Measurements from ENCODE around the gene HOXB3. TPM values are rescaled to one million over a fixed set of nuclear protein-coding genes. Genes with fewer than 3 reads are reported as not detected.

Gene HOXB3
- total RNA-seq, 5 donors from 2014 or later (not counting 1 experiment from before 2014, with no cell fraction given) = 3.5 to 7.7 (median 4.2) TPM

GRCh38 chr17:48545539-48545938 is 44.5 kb downstream of the HOXB3 start:
- H3K27ac Mint-ChIP-seq = peak overlapping the region; percentile 90 to 96
- CTCF ChIA-PET = no interaction called here
- H3K9me3 Mint-ChIP-seq = no peaks in the 10 kb centered on the region
- POLR2A ChIA-PET = no interaction called here
- H3K27ac ChIP-seq (ENCODE audit: low read length) = peak overlapping the region; percentile 66
- H3K4me3 Mint-ChIP-seq = peak overlapping the region; percentile 90 to 98 (median 91)
- WGBS (ENCODE audit: insufficient coverage) = 100% methylated on average over 1 of the region's 1 CpG
- peaks cover 10 to 15% of the 10 kb centered on the region in 2 donors for H3K27me3 Mint-ChIP-seq
- H3K27me3 ChIP-seq (replicated peaks in 1 of 2; ENCODE audit: control insufficient read depth in 2 of 2, extremely low read depth in 1 of 2, insufficient read depth in 2 of 2, low read length in 1 of 2) = peaks cover 0 to 47% of the 10 kb centered on the region in 2 experiments
- peaks cover 3% of the 10 kb centered on the region for H3K36me3 Mint-ChIP-seq
- H3K4me3 ChIP-seq (ENCODE audit: control insufficient read depth in 1 of 2, extremely low read depth in 1 of 2, low read length in 1 of 2) = no peak overlapping the region
- DNase-seq = no peak
- ATAC-seq (replicated peaks in 1 of 4) = no peak
- peaks cover 0 to 8% of the 10 kb centered on the region in 2 donors for H3K36me3 ChIP-seq (ENCODE audit: control insufficient read depth in 2 of 2, extremely low read depth in 1 of 2, insufficient read depth in 1 of 2, low read length in 1 of 2)
- peaks cover 48 to 61% (median 57%) of the 10 kb centered on the region in 3 donors for H3K4me1 Mint-ChIP-seq
- H3K4me1 ChIP-seq (ENCODE audit: control insufficient read depth in 1 of 2, extremely low read depth in 1 of 2, insufficient read depth in 2 of 2, low read length in 2 of 2) = peaks cover 28 to 59% of the 10 kb centered on the region in 2 experiments
- H3K9me3 ChIP-seq = no peaks in the 10 kb centered on the region

DNA sequence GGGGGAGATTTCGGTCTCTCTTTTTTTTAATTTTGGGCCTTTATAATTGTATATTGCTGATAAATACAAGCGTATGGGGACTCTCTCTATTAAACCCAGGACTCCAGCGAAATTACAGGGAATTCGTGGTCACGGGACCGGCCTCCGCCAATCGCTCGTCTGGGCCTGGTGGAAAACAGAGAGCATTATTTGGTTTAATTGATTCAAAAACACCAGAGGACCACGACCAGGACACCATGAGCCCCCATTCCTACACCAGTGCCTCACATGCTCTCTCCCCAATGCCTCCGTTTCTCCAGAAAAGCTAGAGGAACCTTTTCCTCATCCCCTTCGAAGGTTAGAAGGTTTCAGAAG is 45.0 kb downstream of the HOXB3 start, which contains the start of gene HOXB2:
Gene HOXB2 (minus strand): TSS at position 88 of the 354 bp plus-strand sequence. CDS start 198 bp downstream, outside the sequence.
- peak within 1 kb of the TSS; percentile 90 to 98 (median 91) for H3K4me3 Mint-ChIP-seq
- H3K36me3 ChIP-seq (ENCODE audit: control insufficient read depth in 2 of 2, extremely low read depth in 1 of 2, insufficient read depth in 1 of 2, low read length in 1 of 2) = peaks cover 0 to 3% of the 10 kb centered on the region in 2 donors
- no peaks in the 10 kb centered on the region for H3K9me3 Mint-ChIP-seq
- peaks cover 0 to 45% of the 10 kb centered on the region in 2 experiments for H3K27me3 ChIP-seq (replicated peaks in 1 of 2; ENCODE audit: control insufficient read depth in 2 of 2, extremely low read depth in 1 of 2, insufficient read depth in 2 of 2, low read length in 1 of 2)
- ChIA-PET POLR2A (no interaction called here), CTCF (no interaction called here)
- peak within 1 kb of the TSS; percentile 90 to 96 for H3K27ac Mint-ChIP-seq
- peaks cover 53 to 67% (median 62%) of the 10 kb centered on the region in 3 donors for H3K4me1 Mint-ChIP-seq
- peak within 1 kb of the TSS; percentile 66 for H3K27ac ChIP-seq (ENCODE audit: low read length)
- H3K4me1 ChIP-seq (ENCODE audit: control insufficient read depth in 1 of 2, extremely low read depth in 1 of 2, insufficient read depth in 2 of 2, low read length in 2 of 2) = peaks cover 28 to 59% of the 10 kb centered on the region in 2 experiments
- no peak for DNase-seq
- peak within 1 kb of the TSS; percentile 80 to 94 for H3K4me3 ChIP-seq (ENCODE audit: control insufficient read depth in 1 of 2, extremely low read depth in 1 of 2, low read length in 1 of 2)
- no peak for ATAC-seq (replicated peaks in 1 of 4)
- peaks cover 3% of the 10 kb centered on the region for H3K36me3 Mint-ChIP-seq
- peaks cover 10 to 15% of the 10 kb centered on the region in 2 donors for H3K27me3 Mint-ChIP-seq
- WGBS (ENCODE audit: insufficient coverage) = no CpG with 5 or more reads among the region's 12 CpGs
- no peaks in the 10 kb centered on the region for H3K9me3 ChIP-seq

DNA sequence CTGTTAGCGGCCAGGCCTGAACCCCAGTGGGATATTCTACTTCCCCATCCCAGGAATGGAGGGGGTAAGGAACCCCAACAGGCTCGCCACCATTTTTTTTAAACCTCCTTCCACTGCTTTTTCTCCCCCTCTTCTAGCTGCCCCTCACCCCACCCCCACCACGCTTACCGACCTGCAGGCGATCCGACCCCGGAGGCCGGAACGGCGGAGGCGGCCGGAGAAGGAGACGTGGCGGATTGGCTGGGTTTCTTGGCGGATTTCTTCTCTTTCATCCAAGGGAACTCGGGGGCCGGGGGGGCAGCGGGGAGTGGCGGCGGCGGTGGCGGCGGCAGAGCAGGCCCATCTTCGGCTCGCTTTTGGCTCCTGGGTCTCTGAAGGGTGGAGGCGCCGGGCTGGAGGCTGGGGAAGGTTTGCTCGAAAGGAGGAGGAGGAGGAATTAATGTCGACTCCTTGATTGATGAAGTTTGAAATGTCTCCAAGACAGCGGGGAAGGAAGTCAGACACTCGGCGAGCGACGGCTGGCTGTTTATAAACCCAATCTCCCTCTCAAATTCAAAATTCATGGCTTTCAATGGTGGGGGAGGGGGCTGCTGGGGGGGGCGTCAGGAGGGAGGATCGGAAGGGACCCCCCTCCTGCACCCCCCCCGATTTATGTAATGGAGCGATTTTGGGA is 45.6 kb downstream of the HOXB3 start:
- DNase-seq (peak in 19 of 35 experiments; percentile 7 to 58 (median 29)), ATAC-seq (replicated peaks in 1 of 4) (peak in 1 of 4 experiments; percentile 4)
- H3K9me3 Mint-ChIP-seq = no peaks in the 10 kb centered on the region
- Histone ChIP-seq H3K36me3 (ENCODE audit: control insufficient read depth in 2 of 2, extremely low read depth in 1 of 2, insufficient read depth in 1 of 2, low read length in 1 of 2) (no peaks in the 10 kb centered on the region), H3K27ac (ENCODE audit: low read length) (peak overlapping the region; percentile 66), H3K27me3 (replicated peaks in 1 of 2; ENCODE audit: control insufficient read depth in 2 of 2, extremely low read depth in 1 of 2, insufficient read depth in 2 of 2, low read length in 1 of 2) (peaks cover 0 to 44% of the 10 kb centered on the region in 2 experiments), H3K4me1 (ENCODE audit: control insufficient read depth in 1 of 2, extremely low read depth in 1 of 2, insufficient read depth in 2 of 2, low read length in 2 of 2) (peaks cover 28 to 59% of the 10 kb centered on the region in 2 experiments), H3K9me3 (no peaks in the 10 kb centered on the region), H3K4me3 (ENCODE audit: control insufficient read depth in 1 of 2, extremely low read depth in 1 of 2, low read length in 1 of 2) (peak overlapping the region; percentile 80 to 94)
- H3K36me3 Mint-ChIP-seq = peaks cover 3% of the 10 kb centered on the region
- ChIA-PET POLR2A (no interaction called here), CTCF (no interaction called here)
- peaks cover 55 to 71% (median 65%) of the 10 kb centered on the region in 3 donors for H3K4me1 Mint-ChIP-seq
- peaks cover 10 to 15% of the 10 kb centered on the region in 2 donors for H3K27me3 Mint-ChIP-seq
- peak overlapping the region; percentile 90 to 98 (median 91) for H3K4me3 Mint-ChIP-seq
- WGBS (ENCODE audit: insufficient coverage) = 30% methylated on average over 15 of the region's 38 CpGs
- peak overlapping the region; percentile 90 to 96 for H3K27ac Mint-ChIP-seq

DNA sequence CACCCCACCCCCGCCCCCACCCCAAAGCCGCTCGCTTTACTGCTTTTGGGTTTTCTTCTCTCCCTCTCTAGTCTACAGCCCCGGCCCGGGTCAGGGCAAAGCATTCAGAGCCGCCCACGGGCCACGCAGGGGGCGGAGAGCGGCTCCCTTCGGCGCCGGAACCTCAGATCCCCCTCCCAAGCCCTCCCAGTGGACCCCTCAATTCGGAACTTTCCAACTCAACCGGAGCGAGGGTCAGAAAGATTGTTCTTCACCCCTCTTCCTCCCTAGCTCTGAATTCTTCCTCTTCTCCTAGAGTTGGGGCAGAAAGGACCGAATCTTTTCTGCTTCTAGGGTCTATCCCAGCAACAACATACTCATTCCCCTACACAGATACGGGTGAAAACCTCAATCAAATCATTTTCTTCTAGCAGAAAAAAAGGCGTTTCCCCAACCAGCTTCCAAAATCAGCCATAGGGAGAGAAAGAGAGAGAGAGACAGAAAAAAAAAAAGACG is 46.1 kb downstream of the HOXB3 start:
- 0% methylated on average over 12 of the region's 20 CpGs for WGBS (ENCODE audit: insufficient coverage)
- Mint-ChIP-seq H3K9me3 (no peaks in the 10 kb centered on the region), H3K36me3 (peaks cover 3% of the 10 kb centered on the region), H3K27me3 (peaks cover 10 to 15% of the 10 kb centered on the region in 2 donors), H3K4me3 (peak overlapping the region; percentile 90 to 98 (median 91)), H3K27ac (peak overlapping the region; percentile 90 to 96), H3K4me1 (peaks cover 55 to 71% (median 64%) of the 10 kb centered on the region in 3 donors)
- peak; percentile 46 to 53 (median 52) for ATAC-seq (replicated peaks in 1 of 4)
- Histone ChIP-seq H3K4me3 (ENCODE audit: control insufficient read depth in 1 of 2, extremely low read depth in 1 of 2, low read length in 1 of 2) (peak overlapping the region; percentile 80 to 94), H3K27ac (ENCODE audit: low read length) (peak overlapping the region; percentile 66), H3K9me3 (no peaks in the 10 kb centered on the region), H3K27me3 (replicated peaks in 1 of 2; ENCODE audit: control insufficient read depth in 2 of 2, extremely low read depth in 1 of 2, insufficient read depth in 2 of 2, low read length in 1 of 2) (peaks cover 0 to 44% of the 10 kb centered on the region in 2 experiments), H3K4me1 (ENCODE audit: control insufficient read depth in 1 of 2, extremely low read depth in 1 of 2, insufficient read depth in 2 of 2, low read length in 2 of 2) (peaks cover 24 to 55% of the 10 kb centered on the region in 2 experiments), H3K36me3 (ENCODE audit: control insufficient read depth in 2 of 2, extremely low read depth in 1 of 2, insufficient read depth in 1 of 2, low read length in 1 of 2) (no peaks in the 10 kb centered on the region)
- CTCF ChIA-PET = no interaction called here
- POLR2A ChIA-PET = no interaction called here
- DNase-seq = peak in 5 of 35 experiments; percentile 20 to 46 (median 25)

DNA sequence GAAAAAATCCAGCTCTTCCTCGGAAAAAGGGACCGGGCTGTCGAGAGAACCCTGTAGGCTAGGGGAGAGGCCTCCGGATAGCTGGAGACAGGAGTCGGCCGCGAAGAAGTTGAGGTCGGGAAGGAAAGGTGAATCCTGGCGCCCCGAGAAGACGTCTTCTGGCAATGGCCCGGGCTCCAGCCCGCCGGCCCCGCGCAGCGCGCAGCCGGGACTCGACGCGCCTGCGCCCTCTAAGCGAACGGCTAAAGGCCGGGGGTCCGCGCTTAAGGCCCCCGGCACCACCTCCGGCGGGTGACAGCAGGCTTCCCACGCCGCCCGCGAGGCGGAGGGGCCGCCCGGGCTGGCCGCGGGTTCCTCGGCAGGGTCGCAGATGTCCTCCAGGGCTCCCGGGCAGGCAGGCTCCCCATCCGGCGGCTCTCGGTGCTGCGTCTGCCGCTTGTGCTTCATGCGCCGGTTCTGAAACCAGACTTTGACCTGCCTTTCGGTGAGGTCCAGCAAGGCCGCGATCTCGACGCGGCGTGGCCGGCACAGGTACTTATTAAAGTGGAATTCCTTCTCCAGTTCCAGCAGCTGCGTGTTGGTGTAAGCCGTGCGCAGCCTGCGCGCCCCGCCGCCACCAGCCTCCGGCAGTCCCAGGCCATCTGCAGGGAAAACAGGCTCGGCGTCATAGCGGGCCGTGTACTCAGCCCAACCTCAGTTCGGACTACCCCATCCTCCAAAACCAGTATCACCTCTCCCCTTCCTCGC is 46.8 kb downstream of the HOXB3 start:
- ChIA-PET CTCF (no interaction called here), POLR2A (no interaction called here)
- Histone ChIP-seq H3K27me3 (replicated peaks in 1 of 2; ENCODE audit: control insufficient read depth in 2 of 2, extremely low read depth in 1 of 2, insufficient read depth in 2 of 2, low read length in 1 of 2) (peaks cover 0 to 44% of the 10 kb centered on the region in 2 experiments), H3K36me3 (ENCODE audit: control insufficient read depth in 2 of 2, extremely low read depth in 1 of 2, insufficient read depth in 1 of 2, low read length in 1 of 2) (no peaks in the 10 kb centered on the region), H3K4me1 (ENCODE audit: control insufficient read depth in 1 of 2, extremely low read depth in 1 of 2, insufficient read depth in 2 of 2, low read length in 2 of 2) (peaks cover 21 to 50% of the 10 kb centered on the region in 2 experiments), H3K27ac (ENCODE audit: low read length) (peak overlapping the region; percentile 95), H3K9me3 (no peaks in the 10 kb centered on the region), H3K4me3 (ENCODE audit: control insufficient read depth in 1 of 2, extremely low read depth in 1 of 2, low read length in 1 of 2) (peak overlapping the region; percentile 80 to 94)
- H3K36me3 Mint-ChIP-seq = peaks cover 3% of the 10 kb centered on the region
- ATAC-seq (replicated peaks in 1 of 4) (peak; percentile 59 to 64 (median 62)), DNase-seq (peak in 33 of 35 experiments; percentile 21 to 74 (median 47))
- peaks cover 51 to 71% (median 58%) of the 10 kb centered on the region in 3 donors for H3K4me1 Mint-ChIP-seq
- H3K4me3 Mint-ChIP-seq = peak overlapping the region; percentile 90 to 98 (median 91)
- WGBS (ENCODE audit: insufficient coverage) = 1% methylated on average over 72 of the region's 72 CpGs
- H3K27ac Mint-ChIP-seq = peak overlapping the region; percentile 90 to 99
- H3K9me3 Mint-ChIP-seq = no peaks in the 10 kb centered on the region
- H3K27me3 Mint-ChIP-seq = peaks cover 10 to 15% of the 10 kb centered on the region in 2 donors

DNA sequence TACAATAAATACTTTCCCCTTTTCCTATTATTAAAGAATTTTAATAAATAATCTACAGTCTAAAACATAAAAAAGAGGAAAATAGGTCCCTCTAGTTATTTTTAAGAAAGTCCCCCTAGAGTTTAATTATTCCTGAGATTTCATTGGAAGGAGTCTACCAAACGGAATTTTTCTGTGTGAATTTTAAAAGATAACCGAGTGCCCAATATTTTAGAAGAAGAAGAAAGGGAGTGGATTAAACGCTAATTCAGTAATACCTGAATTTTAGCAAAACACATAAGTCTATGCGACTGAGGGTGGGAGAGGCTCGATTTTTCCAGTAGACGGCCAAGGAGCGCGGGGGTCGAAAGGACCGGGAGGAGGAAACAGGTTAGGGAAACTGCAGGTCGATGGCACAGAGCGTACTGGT is 47.3 kb downstream of the HOXB3 start:
- peaks cover 0 to 44% of the 10 kb centered on the region in 2 experiments for H3K27me3 ChIP-seq (replicated peaks in 1 of 2; ENCODE audit: control insufficient read depth in 2 of 2, extremely low read depth in 1 of 2, insufficient read depth in 2 of 2, low read length in 1 of 2)
- H3K36me3 ChIP-seq (ENCODE audit: control insufficient read depth in 2 of 2, extremely low read depth in 1 of 2, insufficient read depth in 1 of 2, low read length in 1 of 2) = no peaks in the 10 kb centered on the region
- H3K4me1 ChIP-seq (ENCODE audit: control insufficient read depth in 1 of 2, extremely low read depth in 1 of 2, insufficient read depth in 2 of 2, low read length in 2 of 2) = peaks cover 21 to 44% of the 10 kb centered on the region in 2 experiments
- H3K27ac ChIP-seq (ENCODE audit: low read length) = peak overlapping the region; percentile 95
- peaks cover 3% of the 10 kb centered on the region for H3K36me3 Mint-ChIP-seq
- peaks cover 10 to 15% of the 10 kb centered on the region in 2 donors for H3K27me3 Mint-ChIP-seq
- H3K4me3 ChIP-seq (ENCODE audit: control insufficient read depth in 1 of 2, extremely low read depth in 1 of 2, low read length in 1 of 2) = peak overlapping the region; percentile 80 to 94
- ChIA-PET POLR2A (no interaction called here), CTCF (no interaction called here)
- peak in 2 of 4 experiments; percentile 5 to 10 for ATAC-seq (replicated peaks in 1 of 4)
- peak overlapping the region; percentile 89 to 99 for H3K27ac Mint-ChIP-seq
- H3K4me3 Mint-ChIP-seq = peak overlapping the region; percentile 90 to 98 (median 91)
- no peak for DNase-seq
- H3K9me3 Mint-ChIP-seq = no peaks in the 10 kb centered on the region
- H3K4me1 Mint-ChIP-seq = peaks cover 45 to 66% (median 53%) of the 10 kb centered on the region in 3 donors
- WGBS (ENCODE audit: insufficient coverage) = 30% methylated on average over 2 of the region's 12 CpGs
- no peaks in the 10 kb centered on the region for H3K9me3 ChIP-seq

All from T-cell (primary cell).